Activated B cell treated with CpG ODN at 0.5 μM for 24 hours (primary cell): ENCODE measurements around the gene TMEM253. TPM values are rescaled to one million over a fixed set of nuclear protein-coding genes. Genes with fewer than 3 reads are reported as not detected.

Experiments used
- ATAC-seq: fragments of 200-7000 bp; cut with Tn5 transposase; one replicate; pipeline ENCODE4 v1.10.0; 2021; ENCODE audit warnings: low read depth, mild to moderate bottlenecking, moderate library complexity
- CTCF ChIA-PET: fragments of 350-600 bp; sonication (Branson Sonifier 250); formaldehyde crosslinking; loops from one replicate; lab custom pipeline; 2021; ENCODE audit warnings: antibody characterized with exemption; lab: Charles Lee
- POLR2A ChIA-PET: fragments of 350-600 bp; sonication (Branson Sonifier 250); formaldehyde crosslinking; loops from one replicate; lab custom pipeline; 2021; ENCODE audit warnings: antibody characterized with exemption; lab: Charles Lee
- DNase-seq: peaks from one replicate; pipeline ENCODE4 v3.0.0; 2022
- H3K27ac Mint-ChIP-seq: one replicate; pipeline ENCODE4 v1.8.0; 2020; ENCODE audit warnings: mixed read lengths
- H3K27me3 Mint-ChIP-seq: one replicate; pipeline ENCODE4 v1.8.0; 2021; ENCODE audit warnings: mixed read lengths
- H3K36me3 Mint-ChIP-seq: one replicate; pipeline ENCODE4 v1.8.0; 2021; ENCODE audit warnings: low read depth, mixed read lengths
- H3K4me1 Mint-ChIP-seq: one replicate; pipeline ENCODE4 v1.8.0; 2021; ENCODE audit warnings: mixed read lengths
- H3K4me3 Mint-ChIP-seq: one replicate; pipeline ENCODE4 v1.8.0; 2020; ENCODE audit warnings: mild to moderate bottlenecking, mixed read lengths
- H3K9me3 Mint-ChIP-seq: one replicate; pipeline ENCODE4 v1.8.0; 2020; ENCODE audit warnings: mixed read lengths
- CTCF ChIP-seq: fragments of 200-600 bp; IDR thresholded peaks from one replicate; pipeline ENCODE4 v1.8.0; 2022; ENCODE audit warnings: antibody characterized with exemption, mild to moderate bottlenecking
- intact Hi-C: fragments of 100-400 bp; cut with micrococcal nuclease; formaldehyde crosslinking; loops from one replicate; pipeline ENCODE4 v1.15.1; 2024
- total RNA-seq: library from RNA; stranded (reverse); gene quantifications from 2 replicates; pipeline ENCODE4 v1.2.3, GENCODE V29; 2022

Gene TMEM253
- total RNA-seq, 1 donor from 2014 or later, result not detected

GRCh38 chr14:21121122-21121521 is 20.3 kb downstream of the TMEM253 start:
- Mint-ChIP-seq H3K36me3 (no peaks in the 10 kb centered on the region), H3K9me3 (peaks cover 5% of the 10 kb centered on the region), H3K4me3 (no peak overlapping the region), H3K27me3 (peaks cover 32% of the 10 kb centered on the region), H3K27ac (no peak overlapping the region), H3K4me1 (no peaks in the 10 kb centered on the region)
- CTCF ChIA-PET, result no interaction called here
- intact Hi-C loops, result no loop called here
- POLR2A ChIA-PET, result no interaction called here
- TF ChIP-seq CTCF, result no peak
- no peak for ATAC-seq
- DNase-seq, result no peak

DNA sequence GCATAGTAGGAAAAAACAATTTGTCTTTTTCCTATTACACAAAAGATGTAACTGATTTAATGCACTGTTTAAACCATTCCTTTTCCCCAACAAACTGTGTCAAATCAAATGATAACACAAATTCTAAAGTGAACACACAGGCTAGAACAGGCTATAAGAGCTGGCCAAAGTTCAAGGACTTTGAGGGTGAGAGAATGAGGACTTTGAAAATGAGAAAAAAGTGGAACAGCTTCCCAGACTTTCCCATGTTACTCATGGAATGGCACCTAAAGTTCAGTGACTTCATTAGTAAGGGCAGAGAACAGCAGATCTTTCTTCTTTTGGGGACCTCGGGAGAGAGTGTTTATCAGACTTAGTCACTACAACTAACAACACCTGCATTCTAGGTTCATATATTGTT is 22.6 kb downstream of the TMEM253 start:
- Mint-ChIP-seq H3K4me3 (no peak overlapping the region), H3K27me3 (peaks cover 42% of the 10 kb centered on the region), H3K4me1 (no peaks in the 10 kb centered on the region), H3K9me3 (peaks cover 7% of the 10 kb centered on the region), H3K27ac (no peak overlapping the region), H3K36me3 (no peaks in the 10 kb centered on the region)
- CTCF ChIA-PET, result interaction anchor here (1.1 to 2.2 kb wide), 4 partner anchors 13 to 108 kb away, joined by 3 to 4 read pairs (median 3); no protein-coding TSS in a partner anchor
- POLR2A ChIA-PET, result no interaction called here
- no peak for ATAC-seq
- no peak for TF ChIP-seq CTCF
- intact Hi-C loops, result no loop called here
- DNase-seq, result no peak

DNA sequence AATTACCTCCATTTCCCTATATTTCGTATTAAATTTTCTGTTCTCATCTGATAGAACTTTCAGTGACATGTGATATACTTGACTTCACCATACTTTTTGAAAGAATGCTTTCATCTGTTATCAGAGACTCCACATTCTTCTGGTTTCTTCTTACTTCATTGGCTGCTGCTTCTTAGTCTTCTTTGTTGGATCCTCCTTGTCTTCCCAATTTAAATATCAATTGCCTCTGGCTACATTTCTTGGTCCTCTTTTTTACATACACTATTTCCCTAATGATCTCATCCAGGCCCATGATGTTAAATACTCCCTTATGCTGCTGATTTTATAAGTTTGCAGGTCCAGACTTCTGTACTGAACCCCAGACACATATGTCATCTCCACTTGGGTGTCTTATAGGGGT is 33.0 kb downstream of the TMEM253 start:
- no peak for ATAC-seq
- Mint-ChIP-seq H3K27ac (no peak overlapping the region), H3K4me1 (no peaks in the 10 kb centered on the region), H3K9me3 (no peaks in the 10 kb centered on the region), H3K4me3 (no peak overlapping the region), H3K36me3 (no peaks in the 10 kb centered on the region), H3K27me3 (peaks cover 5% of the 10 kb centered on the region)
- CTCF ChIA-PET, result interaction anchor here (1.1 kb wide), 1 partner anchor 33 kb away, joined by 3 read pairs; the partner anchor contains the start of gene TMEM253
- no peak for DNase-seq
- TF ChIP-seq CTCF, result no peak
- intact Hi-C loops, result loop anchor here (5.0 kb wide), 1 partner anchor 43 kb away; no protein-coding TSS in a partner anchor
- POLR2A ChIA-PET, result no interaction called here

DNA sequence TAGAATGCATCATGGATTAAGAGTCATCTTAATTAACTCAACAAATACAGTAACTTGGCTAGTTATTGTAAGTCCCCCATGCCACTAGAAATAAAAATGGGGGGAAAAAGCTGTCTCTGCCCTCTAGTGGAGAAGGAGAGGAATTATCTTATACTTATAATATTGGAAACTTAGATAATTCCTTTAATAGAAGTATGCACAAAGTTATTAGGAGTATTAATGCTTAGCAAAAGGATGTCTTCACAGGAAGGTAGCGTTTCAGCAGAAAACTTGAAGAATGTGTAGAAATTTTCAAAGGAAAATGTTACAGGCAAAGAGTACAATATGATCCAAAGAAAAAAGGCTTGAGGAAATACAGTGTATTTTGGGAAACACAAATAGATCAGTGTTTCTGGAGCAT is 35.2 kb downstream of the TMEM253 start:
- intact Hi-C loops, result loop anchor here (1.0 kb wide), 1 partner anchor 68 kb away; no protein-coding TSS in a partner anchor
- Mint-ChIP-seq H3K27me3 (peaks cover 7% of the 10 kb centered on the region), H3K4me3 (no peak overlapping the region), H3K27ac (no peak overlapping the region), H3K9me3 (no peaks in the 10 kb centered on the region), H3K4me1 (no peaks in the 10 kb centered on the region), H3K36me3 (no peaks in the 10 kb centered on the region)
- no peak for TF ChIP-seq CTCF
- DNase-seq (no peak), ATAC-seq (no peak)
- ChIA-PET POLR2A (no interaction called here), CTCF (interaction anchor here (0.7 to 1.3 kb wide), 6 partner anchors 13 to 421 kb away, joined by 3 to 7 read pairs (median 3); no protein-coding TSS in a partner anchor)

- CTCF ChIA-PET, result no interaction called here
- no peak overlapping the region for H3K4me3 Mint-ChIP-seq
- no peak for ATAC-seq
- H3K27me3 Mint-ChIP-seq, result peaks cover 9% of the 10 kb centered on the region
- no peaks in the 10 kb centered on the region for H3K36me3 Mint-ChIP-seq
- TF ChIP-seq CTCF, result no peak
- H3K9me3 Mint-ChIP-seq, result peaks cover 10% of the 10 kb centered on the region
- POLR2A ChIA-PET, result no interaction called here
- DNase-seq, result no peak
- intact Hi-C loops, result no loop called here
- H3K4me1 Mint-ChIP-seq, result no peaks in the 10 kb centered on the region
- no peak overlapping the region for H3K27ac Mint-ChIP-seq
Measured at GRCh38 chr14:21142357-21142756, 41.5 kb downstream of the TMEM253 start.
